Epithelial cell of proximal tubule (primary cell): ENCODE data around the gene KCNK17. TPM values are rescaled to one million over a fixed set of nuclear protein-coding genes. Genes with fewer than 3 reads are reported as not detected.
A peak's percentile ranks its signal among the peaks of the same experiment; 100 is the strongest.

ENCODE experiments used
- DNase-seq: peaks from one replicate; pipeline ENCODE4 v3.0.0-alpha.2; 2011; ENCODE audit warnings: low read depth
- H3K4me3 ChIP-seq: 2 replicates; pipeline ENCODE4 v1.5.1; 2011; ENCODE audit warnings: low read depth, mild to moderate bottlenecking, low read length
- total RNA-seq: library from RNA; depleted of rRNA; stranded (reverse); fragments of >200 nt; gene quantifications from 2 replicates; pipeline ENCODE4 v1.2.3, GENCODE V29; 2015
- TF ChIP-seq, protein P1 (sequence below): conservative IDR thresholded peaks from 2 replicates; pipeline ENCODE4 v1.5.1; 2012; ENCODE audit warnings: low read depth, mild to moderate bottlenecking, low read length

The KCNK17 gene
- total RNA-seq, 1 donor from 2014 or later = not detected

DNA sequence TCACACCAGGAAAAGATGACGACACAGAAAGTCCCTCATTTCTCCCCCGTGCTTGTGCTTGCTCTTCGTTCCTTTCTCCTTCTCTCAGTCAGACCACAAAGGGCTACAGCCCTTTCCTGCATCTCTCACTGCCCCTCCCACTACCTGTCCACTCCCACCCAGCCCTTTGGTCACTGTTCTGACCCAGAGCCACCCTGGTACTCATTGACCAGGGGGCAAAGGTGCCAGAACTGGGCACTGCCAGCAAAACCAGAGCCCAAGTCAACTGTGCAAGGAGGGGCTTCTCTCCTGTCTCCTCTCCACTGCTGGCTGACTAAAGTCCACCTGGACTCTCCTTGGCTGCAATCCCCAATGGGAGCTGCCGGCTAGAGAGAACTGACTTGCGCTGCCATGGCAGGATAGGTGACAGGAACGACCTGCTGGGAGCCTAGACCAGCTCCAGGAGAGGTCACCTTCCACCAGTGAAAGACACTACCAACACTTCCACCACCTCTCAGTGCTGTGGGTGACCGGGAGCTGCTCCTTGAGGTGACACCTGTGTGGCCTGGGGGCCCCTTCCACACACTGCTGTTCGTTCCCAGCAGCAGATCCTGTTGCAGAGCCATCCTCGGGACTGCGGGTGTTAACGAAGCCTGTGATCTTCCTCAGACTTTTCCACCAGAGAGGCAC, 32.8 kb downstream of the KCNK17 start:
- DNase-seq = no peak
- TF ChIP-seq, protein P1, sequence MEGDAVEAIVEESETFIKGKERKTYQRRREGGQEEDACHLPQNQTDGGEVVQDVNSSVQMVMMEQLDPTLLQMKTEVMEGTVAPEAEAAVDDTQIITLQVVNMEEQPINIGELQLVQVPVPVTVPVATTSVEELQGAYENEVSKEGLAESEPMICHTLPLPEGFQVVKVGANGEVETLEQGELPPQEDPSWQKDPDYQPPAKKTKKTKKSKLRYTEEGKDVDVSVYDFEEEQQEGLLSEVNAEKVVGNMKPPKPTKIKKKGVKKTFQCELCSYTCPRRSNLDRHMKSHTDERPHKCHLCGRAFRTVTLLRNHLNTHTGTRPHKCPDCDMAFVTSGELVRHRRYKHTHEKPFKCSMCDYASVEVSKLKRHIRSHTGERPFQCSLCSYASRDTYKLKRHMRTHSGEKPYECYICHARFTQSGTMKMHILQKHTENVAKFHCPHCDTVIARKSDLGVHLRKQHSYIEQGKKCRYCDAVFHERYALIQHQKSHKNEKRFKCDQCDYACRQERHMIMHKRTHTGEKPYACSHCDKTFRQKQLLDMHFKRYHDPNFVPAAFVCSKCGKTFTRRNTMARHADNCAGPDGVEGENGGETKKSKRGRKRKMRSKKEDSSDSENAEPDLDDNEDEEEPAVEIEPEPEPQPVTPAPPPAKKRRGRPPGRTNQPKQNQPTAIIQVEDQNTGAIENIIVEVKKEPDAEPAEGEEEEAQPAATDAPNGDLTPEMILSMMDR = no peak
- no peak overlapping the region for H3K4me3 ChIP-seq

DNA sequence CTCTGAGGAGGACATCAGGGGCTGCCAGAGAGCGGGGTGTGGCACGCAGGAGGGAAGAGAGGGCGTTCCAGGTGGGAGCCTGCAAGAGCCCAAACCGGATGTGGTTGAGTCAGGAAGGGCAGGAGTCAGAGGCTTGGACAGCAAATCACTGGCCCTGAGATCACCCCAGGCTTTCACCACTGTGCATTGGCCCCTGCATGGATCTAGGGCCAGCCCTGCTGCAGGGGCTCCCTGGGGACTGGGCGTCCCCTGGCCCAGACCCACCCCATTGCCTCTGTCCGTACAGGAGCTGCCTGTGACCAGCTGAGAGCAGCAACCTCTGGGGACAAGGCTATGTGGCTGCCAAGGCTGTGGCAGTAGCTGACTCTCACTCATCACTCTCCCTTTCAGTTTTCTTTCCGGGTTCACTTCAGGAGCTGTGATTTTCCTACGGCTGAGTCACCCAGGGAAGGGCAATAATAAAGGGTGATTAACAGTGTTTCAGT, 33.9 kb downstream of the KCNK17 start:
- peak; percentile 73 for DNase-seq
- TF ChIP-seq, protein P1 = no peak
- no peak overlapping the region for H3K4me3 ChIP-seq

- no peak for DNase-seq
- TF ChIP-seq, protein P1 = no peak
- H3K4me3 ChIP-seq = no peak overlapping the region
Measured at GRCh38 chr6:39279539-39279938, 34.7 kb downstream of the KCNK17 start.

GRCh38 chr6:39276379-39276995, 37.7 kb downstream of the KCNK17 start:
- TF ChIP-seq, protein P1 = no peak
- no peak for DNase-seq
- no peak overlapping the region for H3K4me3 ChIP-seq

DNA sequence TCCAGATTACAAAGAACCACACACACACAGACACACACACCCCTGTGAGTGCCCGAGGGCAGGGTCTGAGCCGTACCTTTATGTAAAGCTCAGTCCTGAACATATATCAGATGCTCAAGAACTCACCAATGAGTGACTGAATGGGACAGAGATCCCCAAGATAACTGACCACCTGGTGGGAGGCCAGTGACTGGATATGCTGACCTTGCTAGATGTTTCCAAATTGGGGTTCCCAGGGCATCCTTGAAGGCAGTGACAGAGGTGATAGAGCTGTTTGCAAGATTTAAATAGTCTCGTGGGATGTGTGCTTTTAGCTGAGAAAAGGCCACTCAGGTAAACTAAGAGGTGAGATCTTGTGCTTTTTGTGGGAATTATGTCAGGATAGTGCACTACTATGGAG, 39.3 kb downstream of the KCNK17 start:
- H3K4me3 ChIP-seq = no peak overlapping the region
- DNase-seq = no peak
- TF ChIP-seq, protein P1 = no peak

- TF ChIP-seq, protein P1 = no peak
- DNase-seq = no peak
- H3K4me3 ChIP-seq = no peak overlapping the region
Measured at GRCh38 chr6:39274471-39274870, 39.7 kb downstream of the KCNK17 start.
